ENCODE data around the gene EGFLAM. TPM values are rescaled to one million over a fixed set of nuclear protein-coding genes. Genes with fewer than 3 reads are reported as not detected.

Gene EGFLAM
- total and polyA plus RNA-seq, 2 of the 4 experiments (the other 2 are of a cell fraction): 0.77 to 1.1 TPM

DNA sequence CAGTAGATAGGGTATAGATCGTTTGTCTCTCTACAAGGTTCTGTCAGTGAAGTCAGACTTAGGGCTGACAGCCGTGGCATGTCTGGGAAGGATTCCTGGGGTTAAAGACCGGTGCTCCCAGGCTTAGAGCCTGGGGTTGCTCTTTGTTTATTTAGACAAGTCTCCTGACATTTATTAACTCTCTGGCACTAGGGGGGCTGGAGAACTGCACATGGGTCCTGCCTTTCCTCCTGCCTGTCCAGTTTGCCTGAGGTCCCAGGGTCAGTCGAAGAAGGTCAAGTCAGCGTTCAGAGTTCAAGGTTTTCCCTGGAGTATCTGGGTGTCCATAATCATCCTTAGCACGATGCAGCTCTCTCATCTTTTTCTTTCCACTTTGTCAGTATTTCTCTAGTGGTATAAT lies 5.6 kb downstream of the EGFLAM start:
- no peak overlapping the region for H3K56ac ChIP-seq (ENCODE audit: extremely low read depth, insufficient read depth, low read length)
- H3K9me1 ChIP-seq (ENCODE audit: insufficient read depth, low read length): no peaks in the 10 kb centered on the region
- no peak overlapping the region for H3K27ac ChIP-seq (ENCODE audit: insufficient read depth, low read length)
- H3K23ac ChIP-seq (ENCODE audit: low read depth, low read length): no peak overlapping the region
- in situ Hi-C loops (cut with MboI; ENCODE audit: low sequenced_read_pairs) (loop anchor here (10.0 kb wide), 1 partner anchor 551 kb away; no protein-coding TSS in a partner anchor), dilution Hi-C loops (cut with HindIII; ENCODE audit: low sequenced_read_pairs, unreplicated experiment) (no loop called here), intact Hi-C loops (cut with micrococcal nuclease) (no loop called here)
- H3K4ac ChIP-seq (ENCODE audit: low read depth, low read length): no peak overlapping the region
- H3K18ac ChIP-seq (ENCODE audit: low read depth, low read length): no peak overlapping the region
- POLR2A ChIA-PET (ENCODE audit: unreplicated experiment): no interaction called here
- no peaks in the 10 kb centered on the region for H3K36me3 ChIP-seq (ENCODE audit: control insufficient read depth, insufficient read depth, low read length)
- H3K4me2 ChIP-seq (ENCODE audit: low read depth, low read length): no peak overlapping the region
- no peak overlapping the region for H2BK20ac ChIP-seq (ENCODE audit: low read depth, low read length)
- H2BK120ac ChIP-seq (ENCODE audit: low read depth, low read length): no peak overlapping the region
- H3K4me1 ChIP-seq (ENCODE audit: control insufficient read depth, insufficient read depth, low read length): no peaks in the 10 kb centered on the region
- H2AK5ac ChIP-seq (ENCODE audit: low read depth, low read length): no peak overlapping the region
- H4K20me1 ChIP-seq (ENCODE audit: insufficient read depth, low read length): no peaks in the 10 kb centered on the region
- no peak overlapping the region for H2AFZ ChIP-seq (replicated peaks; ENCODE audit: low read length, poor library complexity)
- peaks cover 25% of the 10 kb centered on the region for H3K27me3 ChIP-seq (ENCODE audit: control insufficient read depth, insufficient read depth, low read length)
- no peak overlapping the region for H3K9ac ChIP-seq (ENCODE audit: low read depth, low read length)
- H2BK5ac ChIP-seq (ENCODE audit: low read depth, low read length, poor library complexity, severe bottlenecking): no peak overlapping the region
- H4K91ac ChIP-seq (ENCODE audit: insufficient read depth, low read depth, low read length): no peak overlapping the region
- H4K5ac ChIP-seq (ENCODE audit: low read depth, low read length): no peak overlapping the region
- DNase-seq: no peak
- TF ChIP-seq, protein P1, sequence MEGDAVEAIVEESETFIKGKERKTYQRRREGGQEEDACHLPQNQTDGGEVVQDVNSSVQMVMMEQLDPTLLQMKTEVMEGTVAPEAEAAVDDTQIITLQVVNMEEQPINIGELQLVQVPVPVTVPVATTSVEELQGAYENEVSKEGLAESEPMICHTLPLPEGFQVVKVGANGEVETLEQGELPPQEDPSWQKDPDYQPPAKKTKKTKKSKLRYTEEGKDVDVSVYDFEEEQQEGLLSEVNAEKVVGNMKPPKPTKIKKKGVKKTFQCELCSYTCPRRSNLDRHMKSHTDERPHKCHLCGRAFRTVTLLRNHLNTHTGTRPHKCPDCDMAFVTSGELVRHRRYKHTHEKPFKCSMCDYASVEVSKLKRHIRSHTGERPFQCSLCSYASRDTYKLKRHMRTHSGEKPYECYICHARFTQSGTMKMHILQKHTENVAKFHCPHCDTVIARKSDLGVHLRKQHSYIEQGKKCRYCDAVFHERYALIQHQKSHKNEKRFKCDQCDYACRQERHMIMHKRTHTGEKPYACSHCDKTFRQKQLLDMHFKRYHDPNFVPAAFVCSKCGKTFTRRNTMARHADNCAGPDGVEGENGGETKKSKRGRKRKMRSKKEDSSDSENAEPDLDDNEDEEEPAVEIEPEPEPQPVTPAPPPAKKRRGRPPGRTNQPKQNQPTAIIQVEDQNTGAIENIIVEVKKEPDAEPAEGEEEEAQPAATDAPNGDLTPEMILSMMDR (conservative IDR thresholded peaks at IDR 0.05; ENCODE audit: low read depth, low read length): no peak
- no peak for TF ChIP-seq RAD21 (IDR thresholded peaks at IDR 0.05; ENCODE audit: low read length)
- TF ChIP-seq BHLHE40 (IDR thresholded peaks at IDR 0.05; ENCODE audit: low read depth, low read length): no peak
- no peak for TF ChIP-seq CEBPB (IDR thresholded peaks at IDR 0.05; ENCODE audit: low read depth, low read length)
- TF ChIP-seq RCOR1 (IDR thresholded peaks at IDR 0.05; ENCODE audit: insufficient replicate concordance, low read length): no peak
- TF ChIP-seq CHD1 (IDR thresholded peaks at IDR 0.05; ENCODE audit: low read depth, low read length): no peak
- no peak for TF ChIP-seq FOS (IDR thresholded peaks at IDR 0.05; ENCODE audit: low read depth, low read length)
- TF ChIP-seq NFE2L2 (IDR thresholded peaks at IDR 0.05; ENCODE audit: low read depth, low read length): no peak
- no peak for TF ChIP-seq MXI1 (IDR thresholded peaks at IDR 0.05; ENCODE audit: borderline replicate concordance, low read depth, low read length)
- TF ChIP-seq, protein P2, sequence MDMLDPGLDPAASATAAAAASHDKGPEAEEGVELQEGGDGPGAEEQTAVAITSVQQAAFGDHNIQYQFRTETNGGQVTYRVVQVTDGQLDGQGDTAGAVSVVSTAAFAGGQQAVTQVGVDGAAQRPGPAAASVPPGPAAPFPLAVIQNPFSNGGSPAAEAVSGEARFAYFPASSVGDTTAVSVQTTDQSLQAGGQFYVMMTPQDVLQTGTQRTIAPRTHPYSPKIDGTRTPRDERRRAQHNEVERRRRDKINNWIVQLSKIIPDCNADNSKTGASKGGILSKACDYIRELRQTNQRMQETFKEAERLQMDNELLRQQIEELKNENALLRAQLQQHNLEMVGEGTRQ (IDR thresholded peaks at IDR 0.05; ENCODE audit: low read depth, low read length): no peak
- TF ChIP-seq POLR2A (IDR thresholded peaks at IDR 0.05; ENCODE audit: low read depth, low read length): no peak
- H3K14ac ChIP-seq (replicated peaks; ENCODE audit: low read depth, low read length): no peak overlapping the region
- 0% methylated on average over 1 of the region's 6 CpGs; no CpG with 5 or more reads in 1 of the 2 experiments for WGBS, 2 experiments (ENCODE audit: extremely low coverage in 2 of 2, insufficient read length in 1 of 2)
- CTCF ChIA-PET: interaction anchor here (0.6 kb wide), 1 partner anchor 22 kb away, joined by 3 read pairs; no protein-coding TSS in a partner anchor
- no peak overlapping the region for H2BK15ac ChIP-seq (ENCODE audit: low read depth, low read length)
- ATAC-seq (ENCODE audit: low read depth): no peak
- no peak overlapping the region for H2AK9ac ChIP-seq (replicated peaks; ENCODE audit: low read depth, low read length, poor library complexity)
- H3K4me3 ChIP-seq (ENCODE audit: insufficient read depth, low read depth, low read length): no peak overlapping the region
- no peak overlapping the region for H4K8ac ChIP-seq (ENCODE audit: low read depth in 2 of 2, low read length in 2 of 2)
- BruUV-seq (replicated peaks): no TSS peak
- H3K9me3 ChIP-seq (ENCODE audit: control insufficient read depth, insufficient read depth, low read length): no peaks in the 10 kb centered on the region
- no peaks in the 10 kb centered on the region for H3K79me1 ChIP-seq (ENCODE audit: low read depth in 1 of 2, low read length in 2 of 2)

All from IMR-90 (cell line).